H1 (cell line): Measurements from ENCODE around the gene PCDH19. TPM values are rescaled to one million over a fixed set of nuclear protein-coding genes. Genes with fewer than 3 reads are reported as not detected.

Source experiments
- CTCF ChIA-PET: fragments of 300-600 bp; sonication (Branson Sonifier 250); formaldehyde crosslinking; loops from one replicate; lab custom pipeline; 2021; ENCODE audit not compliant: partially characterized antibody; lab: Charles Lee
- POLR2A ChIA-PET: fragments of 300-600 bp; sonication (Branson Sonifier 250); formaldehyde crosslinking; loops from one replicate; lab custom pipeline; 2021; ENCODE audit warnings: inconsistent platforms; ENCODE audit not compliant: partially characterized antibody; lab: Charles Lee
- DNase-seq, 2 experiments: peaks; one replicate each; pipeline versions ENCODE4 v3.0.0 to v3.0.0-alpha.2; 2010 to 2022; ENCODE audit warnings: low spot score in 2 of 2, low read depth in 1 of 2, mixed read lengths in 1 of 2
- FAIRE-seq: peaks from 2 replicates; lab custom pipeline; 2011; peaks lifted over from hg19 to GRCh38; lab: Jason Lieb, UNC
- H2AFZ ChIP-seq: 2 replicates; pipeline ENCODE4 v1.8.1; 2012; ENCODE audit warnings: low read length, inconsistent platforms
- H2AK5ac ChIP-seq: 2 replicates; pipeline ENCODE4 v1.6.1; 2013; ENCODE audit warnings: low read depth, low read length
- H2BK120ac ChIP-seq: replicated peaks from 2 replicates; pipeline ENCODE3; 2013; ENCODE audit warnings: low read depth, low read length, inconsistent platforms
- H2BK12ac ChIP-seq: 2 replicates; pipeline ENCODE4 v1.6.1; 2013; ENCODE audit warnings: low read depth, low read length
- H2BK15ac ChIP-seq: 2 replicates; pipeline ENCODE4 v1.6.1; 2013; ENCODE audit warnings: low read length
- H2BK20ac ChIP-seq: 2 replicates; pipeline ENCODE4 v1.6.1; 2013; ENCODE audit warnings: low read length
- H2BK5ac ChIP-seq: 2 replicates; pipeline ENCODE4 v1.6.1; 2013; ENCODE audit warnings: low read depth, low read length
- H3K14ac ChIP-seq: 2 replicates; pipeline ENCODE4 v1.6.1; 2013; ENCODE audit warnings: inconsistent platforms; ENCODE audit not compliant: insufficient read length
- H3K18ac ChIP-seq: 2 replicates; pipeline ENCODE4 v1.6.1; 2013; ENCODE audit warnings: low read length; ENCODE audit errors: extremely low read depth
- H3K23ac ChIP-seq: 2 replicates; pipeline ENCODE4 v1.6.1; 2013; ENCODE audit warnings: inconsistent platforms; ENCODE audit not compliant: insufficient read length
- H3K23me2 ChIP-seq: 2 replicates; pipeline ENCODE4 v1.6.1; 2013; ENCODE audit warnings: low read depth, low read length
- H3K27ac ChIP-seq: 2 replicates; pipeline ENCODE4 v1.6.1; 2011; ENCODE audit warnings: low read depth, low read length, inconsistent platforms
- H3K27me3 ChIP-seq, 4 experiments: replicated peaks in 1 of 4; 1 replicate in 1 of 4; 2 replicates in 3 of 4; pipeline versions ENCODE4 v1.6.1 to v1.8.1; 2011 to 2013; ENCODE audit warnings: low read length in 3 of 4, mild to moderate bottlenecking in 3 of 4, inconsistent platforms in 2 of 4, mixed read lengths in 2 of 4, moderate library complexity in 1 of 4; ENCODE audit not compliant: control insufficient read depth in 3 of 4, insufficient read depth in 3 of 4; ENCODE audit errors: extremely low read depth in 1 of 4
- H3K36me3 ChIP-seq, 4 experiments: 2 replicates each; pipeline versions ENCODE4 v1.6.1 to v1.8.1; 2011 to 2013; ENCODE audit warnings: mild to moderate bottlenecking in 4 of 4, low read length in 3 of 4, moderate library complexity in 2 of 4, control low read depth in 1 of 4, inconsistent platforms in 1 of 4; ENCODE audit not compliant: insufficient read depth in 4 of 4, control insufficient read depth in 2 of 4
- H3K4ac ChIP-seq: replicated peaks from 2 replicates; pipeline ENCODE3; 2013; ENCODE audit warnings: low read length, low read depth, mixed read lengths, inconsistent platforms; ENCODE audit not compliant: insufficient read length
- H3K4me1 ChIP-seq, 4 experiments: replicated peaks in 1 of 4; 1 replicate in 1 of 4; 2 replicates in 3 of 4; pipeline versions ENCODE4 v1.6.1 to v1.8.1; 2011 to 2013; ENCODE audit warnings: low read length in 3 of 4, inconsistent platforms in 2 of 4, mixed read lengths in 1 of 4; ENCODE audit not compliant: insufficient read depth in 4 of 4, control insufficient read depth in 3 of 4
- H3K4me2 ChIP-seq, 2 experiments: 2 replicates each; pipeline versions ENCODE4 v1.6.1 to v1.8.1; 2011 to 2013; ENCODE audit warnings: low read depth in 2 of 2, low read length in 2 of 2, control low read depth in 1 of 2, inconsistent platforms in 1 of 2, mild to moderate bottlenecking in 1 of 2; ENCODE audit not compliant: insufficient read depth in 1 of 2
- H3K4me3 ChIP-seq, 4 experiments: fragments of 200-600, 300-600 bp in 1 of 4; sonication (generic), shearing (Covaris generic), sonication (Bioruptor Twin) in 1 of 4; 2 replicates each; pipeline versions ENCODE4 v1.5.1 to v1.8.1; 2011 to 2016; ENCODE audit warnings: low read length in 4 of 4, low read depth in 3 of 4, control low read depth in 2 of 4, inconsistent platforms in 2 of 4, mild to moderate bottlenecking in 2 of 4, mixed read lengths in 1 of 4, moderate library complexity in 1 of 4; ENCODE audit not compliant: insufficient read depth in 2 of 4; ENCODE audit errors: extremely low read depth in 1 of 4
- H3K56ac ChIP-seq: replicated peaks from 2 replicates; pipeline ENCODE3; 2013; ENCODE audit warnings: low read depth, mild to moderate bottlenecking, mixed read lengths, low read length, inconsistent platforms; ENCODE audit not compliant: insufficient read length
- H3K79me1 ChIP-seq: 2 replicates; pipeline ENCODE4 v1.6.1; 2013; ENCODE audit warnings: low read depth, low read length, control low read depth
- H3K79me2 ChIP-seq, 2 experiments: 2 replicates each; pipeline versions ENCODE4 v1.6.1 to v1.8.1; 2012 to 2013; ENCODE audit warnings: low read length in 2 of 2, mild to moderate bottlenecking in 2 of 2, inconsistent platforms in 1 of 2; ENCODE audit not compliant: insufficient read depth in 2 of 2, control insufficient read depth in 1 of 2
- H3K9ac ChIP-seq, 4 experiments: replicated peaks in 1 of 4; 1 replicate in 1 of 4; 2 replicates in 3 of 4; pipeline versions ENCODE4 v1.6.1 to v1.8.1; 2011 to 2013; ENCODE audit warnings: low read depth in 3 of 4, low read length in 3 of 4, control low read depth in 2 of 4, mild to moderate bottlenecking in 2 of 4, moderate library complexity in 2 of 4, inconsistent platforms in 1 of 4; ENCODE audit errors: extremely low read depth in 1 of 4
- H3K9me3 ChIP-seq, 2 experiments: 2 replicates each; pipeline versions ENCODE4 v1.6.1 to v1.8.1; 2012 to 2013; ENCODE audit warnings: mild to moderate bottlenecking in 2 of 2, moderate library complexity in 2 of 2, control low read depth in 1 of 2, inconsistent platforms in 1 of 2, low read depth in 1 of 2, low read length in 1 of 2, mixed read lengths in 1 of 2; ENCODE audit not compliant: insufficient read depth in 2 of 2
- H4K20me1 ChIP-seq, 2 experiments: replicated peaks in 1 of 2; 2 replicates each; pipeline versions ENCODE3 to v1.8.1; 2011 to 2013; ENCODE audit warnings: inconsistent platforms in 2 of 2, low read length in 2 of 2, mild to moderate bottlenecking in 1 of 2; ENCODE audit not compliant: insufficient read depth in 2 of 2, control insufficient read depth in 1 of 2
- H4K5ac ChIP-seq: 2 replicates; pipeline ENCODE4 v1.6.1; 2013; ENCODE audit warnings: low read length, low read depth, mixed read lengths, inconsistent platforms; ENCODE audit not compliant: insufficient read length
- H4K8ac ChIP-seq: 2 replicates; pipeline ENCODE4 v1.8.0; 2013; ENCODE audit warnings: mild to moderate bottlenecking, moderate library complexity, low read length, inconsistent platforms; ENCODE audit not compliant: insufficient read depth; ENCODE audit errors: extremely low read depth
- H4K91ac ChIP-seq: replicated peaks from 2 replicates; pipeline ENCODE3; 2013; ENCODE audit warnings: low read length, mixed read lengths, inconsistent platforms; ENCODE audit not compliant: insufficient read length
- ASH2L ChIP-seq: fragments of 200-600, 300-600 bp; sonication (generic); IDR thresholded peaks from one replicate; pipeline ENCODE4 v1.7.1; 2017; ENCODE audit warnings: low read length
- CBX5 ChIP-seq: fragments of 300-800, 300-1000 bp; sonication (generic); IDR thresholded peaks from 2 replicates; pipeline ENCODE4 v1.7.1; 2016; ENCODE audit warnings: antibody characterized with exemption, low read length, low read depth
- CHD2 ChIP-seq: IDR thresholded peaks from 2 replicates; pipeline ENCODE4 v1.6.1; 2012; ENCODE audit warnings: low read length, improper control_type of control experiment
- CTBP2 ChIP-seq: IDR thresholded peaks from 2 replicates; pipeline ENCODE4 v1.7.0; 2011; ENCODE audit warnings: borderline replicate concordance, mild to moderate bottlenecking, moderate library complexity, mixed read lengths, low read length; ENCODE audit not compliant: insufficient read depth, insufficient read length
- CTCF ChIP-seq, 3 experiments: IDR thresholded peaks; 1 replicate in 2 of 3; 2 replicates in 1 of 3; pipeline versions ENCODE4 v1.5.1 to v1.6.1; 2011; ENCODE audit warnings: low read length in 3 of 3, mild to moderate bottlenecking in 3 of 3, inconsistent platforms in 2 of 3, low read depth in 1 of 3, moderate library complexity in 1 of 3; ENCODE audit not compliant: insufficient read depth in 1 of 3; ENCODE audit errors: control extremely low read depth in 1 of 3
- FOSL1 ChIP-seq: IDR thresholded peaks from 2 replicates; pipeline ENCODE4 v1.6.1; 2011; ENCODE audit warnings: mild to moderate bottlenecking, low read depth, low read length, moderate library complexity; ENCODE audit not compliant: insufficient read depth
- NANOG ChIP-seq: IDR thresholded peaks from 2 replicates; pipeline ENCODE4 v1.6.1; 2011; ENCODE audit warnings: low read length, low read depth, mild to moderate bottlenecking, inconsistent platforms; ENCODE audit not compliant: insufficient read depth, poor library complexity, severe bottlenecking
- PHF8 ChIP-seq: fragments of 200-600 bp; sonication (generic); conservative IDR thresholded peaks from 2 replicates; pipeline ENCODE4 v1.7.1; 2012; ENCODE audit warnings: low read depth, mild to moderate bottlenecking, inconsistent platforms, low read length, moderate library complexity
- POLR2AphosphoS5 ChIP-seq: IDR thresholded peaks from 2 replicates; pipeline ENCODE4 v1.6.1; 2011; ENCODE audit warnings: low read depth, low read length
- RFX5 ChIP-seq: IDR thresholded peaks from 2 replicates; pipeline ENCODE4 v1.6.1; 2011; ENCODE audit warnings: low read depth, low read length, improper control_type of control experiment, borderline replicate concordance
- SP1 ChIP-seq: IDR thresholded peaks from 2 replicates; pipeline ENCODE4 v1.6.1; 2011; ENCODE audit warnings: low read depth, low read length
- TEAD4 ChIP-seq: IDR thresholded peaks from 2 replicates; pipeline ENCODE4 v1.6.1; 2012; ENCODE audit warnings: low read depth, low read length, inconsistent platforms, mixed read lengths
- WGBS, 2 experiments: shearing (Covaris generic) in 1 of 2; methylation state at CpG; one replicate each; pipeline versions ENCODE4 v1.1.6 to v1.1.7; 2013 to 2015; ENCODE audit warnings: low lambda C conversion rate in 2 of 2, mixed read lengths in 2 of 2, inconsistent platforms in 1 of 2, low coverage in 1 of 2, missing lambda C conversion rate in 1 of 2; ENCODE audit not compliant: insufficient replicate concordance in 2 of 2, insufficient coverage in 1 of 2, insufficient read length in 1 of 2; ENCODE audit errors: extremely low coverage in 1 of 2, missing lambda C conversion rate in 1 of 2; 5-methylcytosine and 5-hydroxymethylcytosine counted together
- polyA plus RNA-seq, 7 experiments: library from polyadenylated mRNA; depleted of rRNA in 3 of 7; stranded (reverse) in 5 of 7; unstranded in 2 of 7; fragments of >200 nt in 5 of 7; fragments of 200-250 nt in 2 of 7; gene quantifications; 1 replicate in 5 of 7; 2 replicates in 1 of 7; 4 replicates in 1 of 7; pipeline versions ENCODE4 v1.2.1 to v1.2.3, GENCODE V29; 2011 to 2013; ENCODE audit warnings: missing spikeins in 2 of 7, mixed read lengths in 2 of 7
- total RNA-seq: library from RNA; stranded (reverse); fragmentation: NEBNext Ultra II Directional; extraction: Animal tissue kit (Norgen Biotek cat#: 25700); gene quantifications from 2 replicates; pipeline ENCODE4 v1.2.1, GENCODE V29; 2021

The PCDH19 gene
- total and polyA plus RNA-seq, 2 of the 8 experiments (the other 6 are each of a cell fraction or from before 2014, with no cell fraction given): 0.12 to 1.2 TPM

GRCh38 chrX:100404851-100405250 is 5.2 kb downstream of the PCDH19 start:
- H3K4ac ChIP-seq: no peak overlapping the region
- H3K56ac ChIP-seq: no peak overlapping the region
- no peak overlapping the region for H2AK5ac ChIP-seq
- H3K9me3 ChIP-seq: no peaks in the 10 kb centered on the region
- H2BK15ac ChIP-seq: no peak overlapping the region
- H4K8ac ChIP-seq: no peak overlapping the region
- H2AFZ ChIP-seq: no peak overlapping the region
- ChIA-PET CTCF (no interaction called here), POLR2A (no interaction called here)
- no peak overlapping the region for H2BK20ac ChIP-seq
- H2BK5ac ChIP-seq: no peak overlapping the region
- H3K4me3 ChIP-seq: no peak overlapping the region
- H3K23me2 ChIP-seq: peaks cover 2% of the 10 kb centered on the region; the same call in 1 of the 2 replicates
- no peak overlapping the region for H2BK12ac ChIP-seq
- H3K9ac ChIP-seq: no peak overlapping the region
- no peak overlapping the region for H3K14ac ChIP-seq
- no peak overlapping the region for H3K27ac ChIP-seq
- H3K4me1 ChIP-seq: peaks cover 2 to 23% (median 12%) of the 10 kb centered on the region in 4 experiments
- no peak overlapping the region for H4K5ac ChIP-seq
- H3K23ac ChIP-seq: no peak overlapping the region
- WGBS, 2 experiments: 31% methylated on average over 3 of the region's 3 CpGs; no CpG with 5 or more reads in 1 of the 2 experiments
- no peak overlapping the region for H2BK120ac ChIP-seq
- no peaks in the 10 kb centered on the region for H3K79me1 ChIP-seq
- no peak overlapping the region for H4K91ac ChIP-seq
- no peaks in the 10 kb centered on the region for H3K36me3 ChIP-seq
- DNase-seq (no peak), FAIRE-seq (no peak)
- no peak overlapping the region for H3K18ac ChIP-seq
- H3K4me2 ChIP-seq: no peak overlapping the region
- H3K79me2 ChIP-seq: no peaks in the 10 kb centered on the region
- peaks cover 5 to 13% of the 10 kb centered on the region in 2 experiments for H4K20me1 ChIP-seq
- H3K27me3 ChIP-seq: peaks cover 54 to 86% (median 83%) of the 10 kb centered on the region in 4 experiments
- TF ChIP-seq ASH2L (no peak), FOSL1 (no peak), CTBP2 (no peak), CTCF (IDR thresholded peaks at IDR 0.05; ENCODE audit: control extremely low read depth in 1 of 3, insufficient read depth in 1 of 3, low read depth in 1 of 3, low read length in 3 of 3) (no peak), POLR2AphosphoS5 (no peak), SP1 (no peak), TEAD4 (no peak), CHD2 (no peak), PHF8 (no peak), RFX5 (no peak), NANOG (no peak), CBX5 (no peak)
